Psoas muscle (tissue), 8 donors: ENCODE data around the gene TTC22. TPM values are rescaled to one million over a fixed set of nuclear protein-coding genes. Genes with fewer than 3 reads are reported as not detected.

ENCODE experiments used
- ATAC-seq, 4 donors: fragments of 200-7000 bp; cut with Tn5 transposase; one replicate each; pipeline ENCODE4 v1.9.1; 2020; ENCODE audit warnings: moderate library complexity in 3 of 4, mild to moderate bottlenecking in 2 of 4
- DNase-seq, 2 donors: peaks; one replicate each; pipeline ENCODE4 v3.0.0-alpha.2; 2020
- H3K27ac ChIP-seq: fragments of 200-600 bp; one replicate; pipeline ENCODE4 v1.8.0; 2022
- H3K27me3 ChIP-seq, 3 donors: fragments of 200-600 bp in 1 of 3; one replicate each; pipeline versions ENCODE4 v1.6.1 to v1.8.0; 2013 to 2022; ENCODE audit warnings: low read length in 2 of 3, mild to moderate bottlenecking in 2 of 3, moderate library complexity in 1 of 3; ENCODE audit not compliant: insufficient read depth in 3 of 3
- H3K36me3 ChIP-seq, 2 donors: fragments of 200-600 bp in 1 of 2; one replicate each; pipeline versions ENCODE4 v1.6.1 to v1.8.0; 2013 to 2022; ENCODE audit warnings: low read depth in 1 of 2, mild to moderate bottlenecking in 1 of 2, moderate library complexity in 1 of 2; ENCODE audit not compliant: insufficient read depth in 1 of 2
- H3K4me1 ChIP-seq: fragments of 200-600 bp; one replicate; pipeline ENCODE4 v1.8.0; 2022
- H3K4me3 ChIP-seq: fragments of 200-600 bp; one replicate; pipeline ENCODE4 v1.8.0; 2022; ENCODE audit warnings: mild to moderate bottlenecking
- H3K9me3 ChIP-seq: fragments of 200-600 bp; one replicate; pipeline ENCODE4 v1.8.0; 2022
- WGBS, 3 donors: extraction: QIAGEN DNeasy Blood & Tissue Kit; methylation state at CpG; one replicate each; pipeline versions ENCODE4 v1.1.6 to v1.1.7; 2013; 5-methylcytosine and 5-hydroxymethylcytosine counted together
- intact Hi-C, 2 donors: fragments of 100-400 bp; cut with DNase I; formaldehyde crosslinking; loops; one replicate each; pipeline versions ENCODE4 v1.11.0 to v1.14.2; 2022
- polyA plus RNA-seq, 3 donors: library from polyadenylated mRNA; stranded (reverse); fragments of 200-250 nt; gene quantifications; one replicate each; pipeline ENCODE4 v1.2.3, GENCODE V29; 2013
- total RNA-seq, 4 donors: library from RNA; stranded (reverse); fragmentation: NEBNext Ultra II Directional in 2 of 4; extraction: Animal tissue kit (Norgen Biotek cat#: 25700) in 2 of 4; gene quantifications; one replicate each; pipeline versions ENCODE4 v1.2.1 to v1.2.4, GENCODE V29; 2021 to 2023
- TF ChIP-seq, protein P1 (sequence below): fragments of 200-600 bp; IDR thresholded peaks from one replicate; pipeline ENCODE4 v1.8.0; 2022; ENCODE audit warnings: antibody characterized with exemption
- donor health status: healthy with polysubstance abuse.
- donor health status: DM: no; HTN: no; CAD: no; lungs with moderate emphysema.
- donor health status: Bipolar disorder and iron deficiency.
- donor health status: healthy.
- donor health status: DM: yes; HTN: yes; CAD: no.
- donor health status: DM: no; HTN: no; CAD: no.
- donor health status: DM: no; HTN: no; CAD: no.
- donor health status: DM: yes; HTN: yes; CAD: no.

TTC22 gene
- total and polyA plus RNA-seq, 7 donors: 0.03 to 0.13 (median 0.03) TPM; not detected in 2

DNA sequence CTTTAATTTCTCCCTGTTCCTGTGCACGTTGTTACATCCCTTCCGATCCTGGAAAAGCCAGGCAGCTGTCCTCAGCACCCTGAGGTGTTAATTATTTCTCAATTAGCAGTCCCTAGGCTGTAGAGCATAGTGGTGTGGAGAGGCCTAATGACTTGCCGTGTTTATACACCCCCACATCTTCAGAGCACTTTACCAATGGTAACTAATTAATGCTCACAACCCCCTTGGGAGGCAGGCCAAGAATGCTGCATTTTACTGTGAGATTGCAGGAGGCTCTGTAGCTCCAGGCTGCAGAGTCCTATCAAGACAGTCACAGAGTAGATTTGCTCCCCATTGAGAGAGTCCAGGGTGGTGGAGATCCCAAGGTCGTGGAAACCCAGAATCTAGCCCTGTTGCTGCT is 34.4 kb downstream of the TTC22 start:
- ATAC-seq (no peak), DNase-seq (no peak)
- Histone ChIP-seq H3K9me3 (no peaks in the 10 kb centered on the region), H3K27me3 (no peaks in the 10 kb centered on the region), H3K4me3 (no peak overlapping the region), H3K27ac (no peak overlapping the region), H3K4me1 (peaks cover 6% of the 10 kb centered on the region), H3K36me3 (no peaks in the 10 kb centered on the region)
- TF ChIP-seq, protein P1, sequence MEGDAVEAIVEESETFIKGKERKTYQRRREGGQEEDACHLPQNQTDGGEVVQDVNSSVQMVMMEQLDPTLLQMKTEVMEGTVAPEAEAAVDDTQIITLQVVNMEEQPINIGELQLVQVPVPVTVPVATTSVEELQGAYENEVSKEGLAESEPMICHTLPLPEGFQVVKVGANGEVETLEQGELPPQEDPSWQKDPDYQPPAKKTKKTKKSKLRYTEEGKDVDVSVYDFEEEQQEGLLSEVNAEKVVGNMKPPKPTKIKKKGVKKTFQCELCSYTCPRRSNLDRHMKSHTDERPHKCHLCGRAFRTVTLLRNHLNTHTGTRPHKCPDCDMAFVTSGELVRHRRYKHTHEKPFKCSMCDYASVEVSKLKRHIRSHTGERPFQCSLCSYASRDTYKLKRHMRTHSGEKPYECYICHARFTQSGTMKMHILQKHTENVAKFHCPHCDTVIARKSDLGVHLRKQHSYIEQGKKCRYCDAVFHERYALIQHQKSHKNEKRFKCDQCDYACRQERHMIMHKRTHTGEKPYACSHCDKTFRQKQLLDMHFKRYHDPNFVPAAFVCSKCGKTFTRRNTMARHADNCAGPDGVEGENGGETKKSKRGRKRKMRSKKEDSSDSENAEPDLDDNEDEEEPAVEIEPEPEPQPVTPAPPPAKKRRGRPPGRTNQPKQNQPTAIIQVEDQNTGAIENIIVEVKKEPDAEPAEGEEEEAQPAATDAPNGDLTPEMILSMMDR: no peak
- intact Hi-C loops: no loop called here
- 23 to 27% (median 26%) methylated on average over 4 of the region's 4 CpGs for WGBS, 3 donors

DNA sequence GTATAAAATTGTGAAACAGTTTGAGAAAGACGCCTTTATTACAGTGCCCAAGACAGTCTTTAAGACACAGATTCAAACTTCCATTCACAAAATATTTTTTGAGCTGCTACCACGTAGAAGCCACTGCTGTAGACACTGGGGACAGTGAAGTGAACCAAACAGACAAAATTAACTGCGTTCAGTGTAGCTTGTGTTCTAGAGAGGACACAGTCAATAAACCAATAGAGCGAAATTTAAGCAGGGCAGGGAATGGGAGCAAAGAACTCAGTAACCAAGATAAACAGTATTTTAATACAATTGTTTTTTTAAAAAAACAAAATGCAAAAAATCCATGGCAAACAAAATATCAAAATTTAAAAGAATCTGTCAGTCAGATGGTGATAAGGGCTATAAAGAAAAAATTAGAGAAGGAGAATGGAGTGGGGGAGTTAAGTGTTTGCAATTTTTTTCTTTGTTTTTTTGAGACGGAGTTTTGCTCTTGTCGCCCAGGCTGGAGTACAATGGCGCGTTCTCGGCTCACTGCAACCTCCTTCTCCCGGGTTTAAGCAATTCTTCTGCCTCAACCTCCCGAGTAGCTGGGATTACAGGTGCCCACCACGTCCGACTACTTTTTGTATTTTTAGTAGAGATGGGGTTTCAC is 36.1 kb downstream of the TTC22 start:
- DNase-seq (no peak), ATAC-seq (peak; percentile 6 to 42 (median 11))
- peak overlapping the region; percentile 91 for H3K4me3 ChIP-seq
- TF ChIP-seq, protein P1: no peak
- no peaks in the 10 kb centered on the region for H3K9me3 ChIP-seq
- no peaks in the 10 kb centered on the region for H3K36me3 ChIP-seq
- intact Hi-C loops: loop anchor here (5.0 kb wide), 1 partner anchor 48 kb away; the partner anchor contains the start of gene TTC4 (in 2 of the 2)
- WGBS, 3 donors: 56 to 65% (median 61%) methylated on average over 13 of the region's 13 CpGs
- H3K27me3 ChIP-seq: no peaks in the 10 kb centered on the region
- peak overlapping the region; percentile 82 for H3K27ac ChIP-seq
- H3K4me1 ChIP-seq: peaks cover 6% of the 10 kb centered on the region

DNA sequence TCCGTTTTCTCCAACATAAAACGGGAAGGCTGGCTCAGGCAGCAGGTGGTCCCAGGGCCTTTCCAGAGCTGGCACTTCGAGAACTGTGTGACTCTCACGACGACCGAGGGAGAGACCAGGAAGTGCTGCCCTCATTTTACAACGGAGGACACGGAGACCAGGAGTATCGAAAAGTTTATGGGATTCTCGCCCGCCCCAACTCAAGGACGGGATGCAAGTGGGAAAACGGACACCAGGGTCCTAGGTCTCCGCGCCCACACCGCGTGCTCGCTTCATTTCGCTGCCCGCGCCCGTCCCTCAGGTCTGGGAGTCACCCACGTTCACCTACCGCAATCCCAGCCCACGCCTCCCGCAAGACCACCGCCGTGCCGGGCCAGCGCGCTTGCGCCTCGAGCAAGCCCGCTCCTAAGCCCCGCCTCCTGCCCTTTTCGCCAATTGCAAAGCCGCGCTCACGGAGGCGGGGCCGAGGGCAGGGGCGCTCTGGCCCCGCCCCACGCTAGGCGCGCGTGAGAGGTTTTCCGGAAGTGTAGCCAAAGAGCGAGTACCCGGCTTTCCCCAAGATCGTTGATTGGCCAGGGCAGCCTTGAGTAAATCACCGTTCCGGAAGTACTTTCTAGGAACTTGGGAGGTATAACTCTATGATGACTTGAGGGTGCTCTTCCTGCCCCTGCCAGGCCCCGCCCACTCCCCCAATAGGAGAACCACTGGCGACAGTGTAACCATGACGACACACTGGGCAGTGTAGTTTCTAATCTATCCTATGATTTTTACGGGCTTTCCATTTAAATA is 36.8 kb downstream of the TTC22 start, which contains the start of gene PARS2:
PARS2 (minus strand) TSS at position 391 of the 789 bp plus-strand sequence. CDS start 5,362 bp downstream, outside the sequence.
- intact Hi-C loops: loop anchor here (5.0 kb wide), 1 partner anchor 47 kb away; the partner anchor contains the start of gene TTC4 (in 2 of the 2)
- ATAC-seq (peak; percentile 98 to 100 (median 98)), DNase-seq (peak; percentile 96 to 98)
- Histone ChIP-seq H3K36me3 (no peaks in the 10 kb centered on the region), H3K27me3 (no peaks in the 10 kb centered on the region), H3K4me3 (peak within 1 kb of the TSS; percentile 91), H3K4me1 (peaks cover 6% of the 10 kb centered on the region), H3K9me3 (no peaks in the 10 kb centered on the region), H3K27ac (peak within 1 kb of the TSS; percentile 82)
- TF ChIP-seq, protein P1: no peak
- WGBS, 3 donors: 0 to 1% (median 0%) methylated on average over 53 to 57 of the region's 57 CpGs

DNA sequence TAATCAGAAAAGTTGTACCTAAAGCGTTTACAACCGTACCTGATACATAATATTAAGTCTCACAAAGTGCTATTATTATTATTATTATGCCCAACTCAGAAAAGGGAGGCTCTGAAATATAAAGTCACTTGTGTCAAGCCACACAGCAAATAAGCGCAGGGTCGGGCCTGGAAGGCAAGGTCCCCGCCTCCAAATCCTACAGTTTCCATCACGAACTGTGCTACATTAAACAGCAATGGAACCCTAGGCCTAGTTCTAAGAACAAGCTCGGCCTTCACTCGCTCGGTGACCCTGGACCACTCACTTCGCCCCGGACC is 37.3 kb downstream of the TTC22 start:
- no peaks in the 10 kb centered on the region for H3K27me3 ChIP-seq
- TF ChIP-seq, protein P1: no peak
- peak overlapping the region; percentile 82 for H3K27ac ChIP-seq
- peaks cover 6% of the 10 kb centered on the region for H3K4me1 ChIP-seq
- H3K4me3 ChIP-seq: peak overlapping the region; percentile 91
- intact Hi-C loops: loop anchor here (5.0 kb wide), 1 partner anchor 46 kb away; the partner anchor contains the start of gene TTC4 (in 2 of the 2)
- H3K36me3 ChIP-seq: peaks cover 2% of the 10 kb centered on the region in 2 donors
- no peaks in the 10 kb centered on the region for H3K9me3 ChIP-seq
- ATAC-seq (peak in 1 of 4 donors; percentile 0), DNase-seq (no peak)
- 1% methylated on average over 11 of the region's 11 CpGs for WGBS, 3 donors
